GM11168 (cell line): ENCODE measurements around the gene STON2.
"Not testable (repeated sequence)": the region's sequence is repeated elsewhere in the genome, so short reads cannot be mapped to it uniquely, and the experiment has no call there.

Experiments
- in situ Hi-C: fragments of 300-500 bp; cut with MboI; formaldehyde crosslinking; loops from one replicate; pipeline ENCODE4 v1.12.0; 2022; ENCODE audit warnings: low sequenced_read_pairs; ENCODE audit not compliant: unreplicated experiment

STON2 gene

GRCh38 chr14:81386290-81386745 is 13.8 kb downstream of the STON2 start:
- in situ Hi-C loops, result no loop called here

DNA sequence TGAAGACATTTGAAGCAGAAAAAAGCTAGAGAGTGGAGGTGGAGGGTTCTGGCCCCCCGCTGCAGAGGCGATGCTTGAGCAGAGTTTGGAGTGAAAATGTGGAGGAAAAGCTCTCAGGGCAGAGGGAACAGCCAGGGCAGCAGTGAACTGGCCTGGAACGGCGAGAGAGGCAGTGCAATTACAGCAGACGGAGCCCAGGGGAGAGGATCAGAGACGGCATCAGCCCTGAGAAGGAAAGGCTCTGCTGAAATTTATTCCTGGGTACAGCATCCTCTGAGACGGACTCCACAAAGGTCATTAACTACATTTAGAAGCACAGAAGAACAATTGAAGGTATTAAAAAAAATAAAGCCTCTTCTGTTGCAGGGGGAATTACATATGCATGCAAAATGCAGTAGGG is 14.2 kb downstream of the STON2 start:
- in situ Hi-C loops, result no loop called here

- in situ Hi-C loops, result no loop called here
These were observed 14.7 kb downstream of the STON2 start for GRCh38 chr14:81385419-81385818.

GRCh38 chr14:81384900-81385299 is 15.2 kb downstream of the STON2 start:
- in situ Hi-C loops, result no loop called here

GRCh38 chr14:81382517-81383225 is 17.5 kb downstream of the STON2 start:
- in situ Hi-C loops, result no loop called here

DNA sequence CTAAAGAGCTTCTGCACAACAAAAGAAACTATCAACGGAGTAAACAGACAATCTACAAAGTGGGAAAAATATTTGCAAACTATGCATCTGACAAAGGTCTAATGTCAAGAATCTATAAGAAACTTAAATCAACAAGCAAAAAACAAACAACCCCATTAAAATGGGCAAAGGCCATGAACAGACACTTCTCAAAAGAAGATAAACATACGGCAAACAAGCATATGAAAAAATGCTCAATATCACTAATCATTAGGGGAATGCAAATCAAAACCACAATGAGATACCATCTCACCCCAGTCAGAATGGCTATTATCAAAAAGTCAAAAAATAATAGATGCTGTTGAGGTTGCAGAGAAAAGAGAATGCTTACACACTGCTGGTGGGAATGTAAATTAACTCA is 20.1 kb downstream of the STON2 start:
- in situ Hi-C loops, result not testable (repeated sequence)

DNA sequence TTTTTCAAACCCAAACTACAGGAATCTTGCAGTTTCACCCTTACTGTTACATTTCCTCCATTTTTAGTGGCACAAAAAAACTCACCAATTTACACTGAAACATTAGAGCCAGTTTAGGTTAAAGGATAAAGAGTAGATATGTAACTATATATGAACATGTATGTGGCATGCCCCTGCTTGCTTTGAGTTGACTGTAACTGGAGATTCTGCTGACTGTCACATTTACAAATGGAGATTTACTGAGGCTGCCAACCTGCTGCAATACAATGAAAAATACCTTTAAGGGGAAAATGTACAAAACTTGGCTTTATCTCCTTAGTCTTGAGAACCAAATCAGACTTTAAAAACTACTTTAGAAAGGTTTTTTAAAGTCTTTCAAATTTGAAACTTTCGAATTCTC is 28.3 kb downstream of the STON2 start:
- in situ Hi-C loops, result no loop called here

DNA sequence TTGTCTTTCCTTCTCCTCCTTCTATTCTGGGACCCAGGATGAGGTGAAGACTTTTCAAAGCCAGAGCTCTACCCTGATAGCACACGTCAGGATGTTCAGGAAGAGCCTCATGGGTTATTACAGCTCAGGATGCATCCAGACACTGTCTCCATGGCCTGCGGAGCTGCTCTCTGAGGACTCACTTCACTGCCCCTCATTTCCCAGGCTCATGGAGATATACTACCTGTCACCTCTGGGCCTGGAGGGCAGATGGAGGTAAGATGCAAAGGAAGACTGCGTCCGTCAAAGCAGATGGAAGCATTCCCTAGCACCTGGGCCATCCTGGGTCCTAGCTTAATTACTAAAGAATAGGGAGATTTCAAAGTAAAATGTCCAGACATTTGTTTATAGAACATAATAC is 32.6 kb downstream of the STON2 start:
- in situ Hi-C loops, result no loop called here

GRCh38 chr14:81366884-81367283 is 33.2 kb downstream of the STON2 start:
- in situ Hi-C loops, result no loop called here

- in situ Hi-C loops, result no loop called here
These were observed 33.9 kb downstream of the STON2 start for GRCh38 chr14:81366214-81366613.

DNA sequence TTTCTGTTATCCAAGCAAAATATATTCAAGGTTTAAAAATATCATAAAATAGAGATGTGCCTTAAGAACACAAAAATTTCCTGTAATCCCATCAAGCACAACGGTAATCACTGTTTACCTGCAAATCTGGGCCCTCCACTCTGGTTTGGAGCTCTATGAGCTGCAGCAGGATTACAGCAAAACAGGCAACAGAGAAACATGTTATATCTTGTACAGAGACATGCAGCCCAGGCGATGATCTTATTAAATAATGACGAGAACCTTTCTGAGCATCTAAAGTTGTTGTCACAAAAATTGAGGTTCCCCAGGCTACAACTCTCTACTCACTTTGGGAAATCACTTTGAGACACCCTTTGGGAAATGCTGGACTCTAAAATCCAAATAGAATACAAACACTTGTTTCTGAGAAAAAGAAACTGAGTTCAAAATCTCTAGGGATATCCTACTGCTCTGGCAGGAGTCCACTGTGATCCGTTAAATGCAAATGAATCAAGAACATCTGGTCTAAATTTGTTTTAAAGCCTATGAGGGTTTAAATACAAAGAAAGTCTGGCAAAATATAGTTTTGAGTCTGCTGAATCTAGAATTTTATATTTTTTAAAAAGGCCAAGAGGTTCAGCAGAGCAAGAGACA is 36.3 kb downstream of the STON2 start:
- in situ Hi-C loops, result no loop called here

GRCh38 chr14:81353691-81354323 is 46.3 kb downstream of the STON2 start:
- in situ Hi-C loops, result no loop called here

- in situ Hi-C loops, result no loop called here
These were observed 47.7 kb downstream of the STON2 start for GRCh38 chr14:81352413-81352812.

GRCh38 chr14:81351205-81351604 is 48.9 kb downstream of the STON2 start:
- in situ Hi-C loops, result no loop called here

- in situ Hi-C loops, result no loop called here
These were observed 49.6 kb downstream of the STON2 start for GRCh38 chr14:81350344-81351130.

GRCh38 chr14:81348061-81348460 is 52.1 kb downstream of the STON2 start:
- in situ Hi-C loops, result no loop called here

DNA sequence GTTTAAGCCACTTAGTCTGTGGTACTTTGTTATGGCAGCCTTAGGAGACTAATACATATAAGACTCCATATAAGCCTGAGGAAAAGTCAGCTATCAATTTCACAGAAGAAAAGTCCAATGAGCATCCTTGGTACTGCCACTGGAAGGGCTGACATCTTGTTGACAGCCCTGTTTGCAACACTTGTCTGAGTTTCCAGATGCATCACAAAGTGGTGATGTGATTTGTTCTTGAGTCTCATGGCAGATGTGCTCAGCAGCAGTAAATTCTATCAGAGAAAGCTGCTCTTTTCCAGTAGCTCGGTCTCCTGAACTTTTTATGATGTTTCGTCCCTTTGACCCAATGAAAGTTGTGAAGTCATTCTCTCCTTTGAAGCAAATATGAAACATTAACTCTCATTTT is 54.3 kb downstream of the STON2 start:
- in situ Hi-C loops, result no loop called here

GRCh38 chr14:81344481-81345160 is 55.5 kb downstream of the STON2 start:
- in situ Hi-C loops, result no loop called here

DNA sequence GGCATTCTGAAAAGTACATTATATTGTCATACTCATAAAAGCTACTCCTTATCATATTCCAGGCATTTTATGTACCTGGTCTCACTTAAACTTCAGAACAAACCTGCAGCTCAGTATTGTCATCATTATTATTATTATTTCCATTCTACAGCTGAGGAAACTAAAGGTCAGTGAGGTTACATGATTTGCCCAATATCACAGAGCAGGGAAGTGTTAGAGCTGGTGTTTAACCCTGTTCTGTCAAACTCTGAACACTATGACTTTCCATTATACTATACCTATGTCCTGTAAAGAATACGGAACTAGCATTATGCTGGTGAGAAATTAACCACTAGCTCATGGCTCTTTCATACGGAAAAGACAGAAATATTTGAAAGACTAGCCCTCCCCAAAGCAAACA is 56.4 kb downstream of the STON2 start:
- in situ Hi-C loops, result no loop called here

- in situ Hi-C loops, result no loop called here
These were observed 57.1 kb downstream of the STON2 start for GRCh38 chr14:81342850-81343580.
